K562 (cell line): ENCODE results near the gene MYMX. TPM values are rescaled to one million over a fixed set of nuclear protein-coding genes. Genes with fewer than 3 reads are reported as not detected.

Experiments used
- CBX1 ChIP-seq: sonication (generic); IDR thresholded peaks from 2 replicates; pipeline ENCODE4 v1.6.1; 2016; ENCODE audit warnings: antibody characterized with exemption, low read depth, mild to moderate bottlenecking
- CHD1 ChIP-seq: fragments of 200-600 bp; sonication (generic); IDR thresholded peaks from one replicate; pipeline ENCODE4 v1.6.1; 2012; ENCODE audit warnings: mild to moderate bottlenecking, moderate library complexity, low read length, inconsistent platforms
- ESRRA ChIP-seq: fragments of 450-650 bp; IDR thresholded peaks from 2 replicates; pipeline ENCODE4 v1.6.1; 2014; ENCODE audit warnings: low read depth, mild to moderate bottlenecking, moderate library complexity, borderline replicate concordance
- FOXJ2 ChIP-seq: fragments of 200-800 bp; sonication (Bioruptor generic); IDR thresholded peaks from 2 replicates; pipeline ENCODE4 v1.6.1; 2016; ENCODE audit warnings: missing genetic modification characterization, missing compliant biosample characterization
- FOXK2 ChIP-seq, 2 experiments: fragments of 450-650 bp; IDR thresholded peaks in 1 of 2; conservative IDR thresholded peaks in 1 of 2; 2 replicates each; pipeline ENCODE4 v1.6.1; 2016; ENCODE audit warnings: low read depth in 2 of 2, mild to moderate bottlenecking in 1 of 2
- FUS ChIP-seq: fragments of 200-400 bp; formaldehyde crosslinking; optimal IDR thresholded peaks from 2 replicates; pipeline ENCODE3; 2017; ENCODE audit warnings: low read depth, low read length
- KAT2B ChIP-seq: IDR thresholded peaks from one replicate; pipeline ENCODE4 v1.6.1; 2012; ENCODE audit warnings: low read depth, mild to moderate bottlenecking, control low read depth, inconsistent platforms, low read length, moderate library complexity
- KDM1A ChIP-seq, 2 experiments: fragments of 450-650 bp; IDR thresholded peaks; 2 replicates each; pipeline ENCODE4 v1.6.1; 2016; ENCODE audit warnings: mild to moderate bottlenecking in 2 of 2
- MAX ChIP-seq: sonication (generic); formaldehyde crosslinking; IDR thresholded peaks from 2 replicates; pipeline ENCODE4 v1.9.0; 2022; ENCODE audit warnings: mild to moderate bottlenecking, missing genetic modification reagents
- PKNOX1 ChIP-seq: fragments of 450-650 bp; IDR thresholded peaks from 2 replicates; pipeline ENCODE4 v1.6.1; 2016
- PRPF4 ChIP-seq: fragments of 200-400 bp; formaldehyde crosslinking; IDR thresholded peaks from one replicate; pipeline ENCODE4 v1.6.1; 2017; ENCODE audit warnings: low read length, low read depth, mild to moderate bottlenecking; ENCODE audit not compliant: insufficient read depth, poor library complexity, severe bottlenecking
- RBM25 ChIP-seq: fragments of 200-400 bp; formaldehyde crosslinking; IDR thresholded peaks from 2 replicates; pipeline ENCODE4 v1.6.1; 2018; ENCODE audit warnings: low read length, low read depth, moderate library complexity; ENCODE audit not compliant: severe bottlenecking
- SNRNP70 ChIP-seq: fragments of 200-400 bp; formaldehyde crosslinking; optimal IDR thresholded peaks from 2 replicates; pipeline ENCODE3; 2017; ENCODE audit warnings: low read depth, low read length
- SUPT5H ChIP-seq: fragments of 450-650 bp; IDR thresholded peaks from 2 replicates; pipeline ENCODE4 v1.6.1; 2016
- THRB ChIP-seq: fragments of 450-650 bp; formaldehyde crosslinking; conservative IDR thresholded peaks from 2 replicates; pipeline ENCODE4 v1.4.0; 2022; ENCODE audit warnings: mild to moderate bottlenecking, missing genetic modification characterization
- U2AF2 ChIP-seq: fragments of 200-400 bp; formaldehyde crosslinking; optimal IDR thresholded peaks from 2 replicates; pipeline ENCODE3; 2017; ENCODE audit warnings: low read depth, mild to moderate bottlenecking, low read length
- USF1 ChIP-seq: sonication (generic); formaldehyde crosslinking; IDR thresholded peaks from 2 replicates; pipeline ENCODE4 v1.9.0; 2022; ENCODE audit warnings: mild to moderate bottlenecking, missing genetic modification reagents
- USF2 ChIP-seq: sonication (generic); formaldehyde crosslinking; IDR thresholded peaks from 2 replicates; pipeline ENCODE4 v1.5.0; 2020; ENCODE audit warnings: missing genetic modification reagents
- ZBTB9 ChIP-seq: fragments of 450-650 bp; formaldehyde crosslinking; IDR thresholded peaks from 2 replicates; pipeline ENCODE4 v1.4.0; 2020; ENCODE audit warnings: mild to moderate bottlenecking, moderate library complexity
- ZNF146 ChIP-seq: IDR thresholded peaks from one replicate; pipeline ENCODE4 v1.6.1; 2018; ENCODE audit warnings: missing compliant biosample characterization; ENCODE audit not compliant: unreplicated experiment
- ZNF282 ChIP-seq: sonication (generic); formaldehyde crosslinking; IDR thresholded peaks from 2 replicates; pipeline ENCODE4 v1.8.1; 2023; ENCODE audit warnings: missing genetic modification reagents
- polyA plus RNA-seq, 8 experiments: library from polyadenylated mRNA; depleted of rRNA in 4 of 8; stranded (reverse) in 5 of 8; unstranded in 3 of 8; fragments of >200 nt; fragmentation: Nextera tagmentation in 2 of 8; fragmentation: Illumina TruSeq in 1 of 8; extraction: Ambion mirVana in 2 of 8; extraction: Trizol in 1 of 8; gene quantifications; 2 replicates each; pipeline versions ENCODE4 v1.2.1 to v1.2.3, GENCODE V29; 2011 to 2014; ENCODE audit warnings: inconsistent platforms in 1 of 8, missing spikeins in 1 of 8
- total RNA-seq, 7 experiments: library from RNA; depleted of rRNA in 6 of 7; stranded (reverse); fragments of >200 nt in 6 of 7; fragmentation: Illumina TruSeq in 2 of 7; extraction: Trizol in 2 of 7; gene quantifications; 2 replicates each; pipeline versions ENCODE4 v1.2.1 to v1.2.3, GENCODE V29; 2011 to 2021; ENCODE audit warnings: low replicate concordance in 1 of 7

Gene MYMX
- total and polyA plus RNA-seq, 9 of the 15 experiments (the other 6 are each of a cell fraction or from before 2014, with no cell fraction given) = 0.12 TPM; not detected in 8

GRCh38 chr6:44247338-44248302, 30.9 kb downstream of the MYMX start (continued):
- TF ChIP-seq RBM25 (peak; percentile 6), KDM1A (IDR thresholded peaks at IDR 0.05) (peak in 1 of 2 experiments; percentile 58; a peak in 1 of 4 replicates), THRB (no peak; the same call in 1 of the 2 replicates), FUS (peak; percentile 88), FOXJ2 (tag) (peak; percentile 53; the same call in 1 of the 2 replicates), FOXK2 (conservative IDR thresholded peaks at IDR 0.05 in 1 of 2, IDR thresholded peaks at IDR 0.05 in 1 of 2; ENCODE audit: low read depth in 2 of 2) (peak in 1 of 2 experiments; percentile 19; a peak in 3 of 4 replicates), USF2 (CRISPR knock-in tag) (peak; percentile 40), KAT2B (no peak), PKNOX1 (no peak; the same call in 1 of the 2 replicates), USF1 (CRISPR knock-in tag) (peak; percentile 52), ZNF282 (CRISPR knock-in tag) (peak; percentile 15; the same call in 1 of the 2 replicates), ESRRA (peak; percentile 54; the same call in 1 of the 2 replicates), SUPT5H (no peak; the same call in 1 of the 2 replicates), ZNF146 (CRISPR knock-in tag) (peak; percentile 12), U2AF2 (no peak), PRPF4 (peak; percentile 99), CBX1 (peak; percentile 23), CHD1 (peak; percentile 97), MAX (peak; percentile 96), SNRNP70 (peak; percentile 22), ZBTB9 (peak; percentile 90; the same call in 1 of the 2 replicates)
